AG20443 (cell line): ENCODE results near the gene HADHA.

Experiments used
- DNase-seq: peaks from one replicate; pipeline ENCODE4 v3.0.0; 2012; ENCODE audit warnings: low spot score, mixed read lengths

Gene HADHA

GRCh38 chr2:26245231-26245732 is 850 bp upstream of the HADHA start:
- DNase-seq: peak; percentile 29

- DNase-seq: peak; percentile 7
Observed at GRCh38 chr2:26243470-26244308, 743 bp downstream of the HADHA start.

GRCh38 chr2:26241928-26242436 is 2.5 kb downstream of the HADHA start:
- no peak for DNase-seq

- no peak for DNase-seq
Observed at GRCh38 chr2:26238311-26238958, 6.0 kb downstream of the HADHA start.

GRCh38 chr2:26237868-26238267 is 6.6 kb downstream of the HADHA start:
- no peak for DNase-seq

GRCh38 chr2:26235089-26235488 is 9.3 kb downstream of the HADHA start:
- DNase-seq: no peak

GRCh38 chr2:26230806-26231205 is 13.6 kb downstream of the HADHA start:
- no peak for DNase-seq

GRCh38 chr2:26229595-26229994 is 14.8 kb downstream of the HADHA start:
- no peak for DNase-seq

- no peak for DNase-seq
Observed at GRCh38 chr2:26224095-26224494, 20.3 kb downstream of the HADHA start.

GRCh38 chr2:26223018-26223417 is 21.4 kb downstream of the HADHA start:
- no peak for DNase-seq

GRCh38 chr2:26217720-26218119 is 26.7 kb downstream of the HADHA start:
- DNase-seq: no peak

- no peak for DNase-seq
Observed at GRCh38 chr2:26216587-26216986, 27.8 kb downstream of the HADHA start.

- DNase-seq: no peak
Observed at GRCh38 chr2:26215833-26216232, 28.6 kb downstream of the HADHA start.

GRCh38 chr2:26214759-26215158 is 29.7 kb downstream of the HADHA start:
- DNase-seq: no peak

GRCh38 chr2:26212011-26212410 is 32.4 kb downstream of the HADHA start:
- DNase-seq: no peak

- DNase-seq: no peak
Observed at GRCh38 chr2:26203906-26204305, 40.5 kb downstream of the HADHA start.

- DNase-seq: no peak
Observed at GRCh38 chr2:26202981-26203490, 41.4 kb downstream of the HADHA start.

GRCh38 chr2:26197516-26197915 is 46.9 kb downstream of the HADHA start:
- DNase-seq: no peak

GRCh38 chr2:26196683-26197418 is 47.6 kb downstream of the HADHA start:
- no peak for DNase-seq

GRCh38 chr2:26195040-26195984 is 49.1 kb downstream of the HADHA start:
- no peak for DNase-seq
